ENCODE data around the gene SYNGR1.

Gene SYNGR1

GRCh38 chr22:39379756-39380730, 30.3 kb downstream of the SYNGR1 start:
- TF ChIP-seq CEBPB (IDR thresholded peaks at IDR 0.05): no peak
- TF ChIP-seq CREB1 (IDR thresholded peaks at IDR 0.05; ENCODE audit: low read depth): no peak
- no peak for TF ChIP-seq FOXM1 (IDR thresholded peaks at IDR 0.05; ENCODE audit: borderline replicate concordance, low read depth)
- TF ChIP-seq YY1 (IDR thresholded peaks at IDR 0.05; ENCODE audit: low read depth): no peak
- no peak for TF ChIP-seq REST (IDR thresholded peaks at IDR 0.05; ENCODE audit: low read depth)
- no peak for TF ChIP-seq RAD21 (IDR thresholded peaks at IDR 0.05; ENCODE audit: low read depth)
- no peak for TF ChIP-seq USF1 (IDR thresholded peaks at IDR 0.05)

- TF ChIP-seq EGR1 (IDR thresholded peaks at IDR 0.05) (no peak), NFIC (IDR thresholded peaks at IDR 0.05) (no peak)
Measured at GRCh38 chr22:39381009-39381755, 31.4 kb downstream of the SYNGR1 start.

- TF ChIP-seq TEAD4 (IDR thresholded peaks at IDR 0.05): no peak
- TF ChIP-seq REST (IDR thresholded peaks at IDR 0.05; ENCODE audit: low read depth): no peak
- no peak for TF ChIP-seq CEBPB (IDR thresholded peaks at IDR 0.05)
- no peak for TF ChIP-seq NFIC (IDR thresholded peaks at IDR 0.05)
- no peak for TF ChIP-seq YY1 (IDR thresholded peaks at IDR 0.05; ENCODE audit: low read depth)
- TF ChIP-seq CREB1 (IDR thresholded peaks at IDR 0.05; ENCODE audit: low read depth): no peak
- no peak for TF ChIP-seq USF1 (IDR thresholded peaks at IDR 0.05)
- no peak for TF ChIP-seq RAD21 (IDR thresholded peaks at IDR 0.05; ENCODE audit: low read depth)
- TF ChIP-seq MAX (IDR thresholded peaks at IDR 0.05): no peak
- TF ChIP-seq EGR1 (IDR thresholded peaks at IDR 0.05): no peak
- no peak for TF ChIP-seq TCF12 (IDR thresholded peaks at IDR 0.05; ENCODE audit: low read depth)
- TF ChIP-seq ZBTB7A (IDR thresholded peaks at IDR 0.05; ENCODE audit: low read depth): no peak
- no peak for TF ChIP-seq TAF1 (IDR thresholded peaks at IDR 0.05; ENCODE audit: low read depth)
- no peak for TF ChIP-seq EP300 (IDR thresholded peaks at IDR 0.05; ENCODE audit: borderline replicate concordance)
- TF ChIP-seq FOXM1 (IDR thresholded peaks at IDR 0.05; ENCODE audit: borderline replicate concordance, low read depth): no peak
Measured at GRCh38 chr22:39381930-39382329, 32.1 kb downstream of the SYNGR1 start.

GRCh38 chr22:39382410-39382809, 32.6 kb downstream of the SYNGR1 start:
- no peak for TF ChIP-seq CEBPB (IDR thresholded peaks at IDR 0.05)
- TF ChIP-seq TEAD4 (IDR thresholded peaks at IDR 0.05): no peak
- TF ChIP-seq RAD21 (IDR thresholded peaks at IDR 0.05; ENCODE audit: low read depth): no peak
- no peak for TF ChIP-seq TCF12 (IDR thresholded peaks at IDR 0.05; ENCODE audit: low read depth)
- no peak for TF ChIP-seq REST (IDR thresholded peaks at IDR 0.05; ENCODE audit: low read depth)
- no peak for TF ChIP-seq CREB1 (IDR thresholded peaks at IDR 0.05; ENCODE audit: low read depth)
- no peak for TF ChIP-seq ZBTB7A (IDR thresholded peaks at IDR 0.05; ENCODE audit: low read depth)
- TF ChIP-seq YY1 (IDR thresholded peaks at IDR 0.05; ENCODE audit: low read depth): no peak
- TF ChIP-seq EP300 (IDR thresholded peaks at IDR 0.05; ENCODE audit: borderline replicate concordance): no peak
- TF ChIP-seq USF1 (IDR thresholded peaks at IDR 0.05): no peak
- TF ChIP-seq NFIC (IDR thresholded peaks at IDR 0.05): no peak
- no peak for TF ChIP-seq MAX (IDR thresholded peaks at IDR 0.05)
- TF ChIP-seq TAF1 (IDR thresholded peaks at IDR 0.05; ENCODE audit: low read depth): no peak
- no peak for TF ChIP-seq EGR1 (IDR thresholded peaks at IDR 0.05)
- TF ChIP-seq FOXM1 (IDR thresholded peaks at IDR 0.05; ENCODE audit: borderline replicate concordance, low read depth): no peak
